ENCODE results near the gene EPB41. TPM values are rescaled to one million over a fixed set of nuclear protein-coding genes. Genes with fewer than 3 reads are reported as not detected.

The EPB41 gene
- total and polyA plus RNA-seq, 2 of the 8 experiments (the other 6 are each of a cell fraction or from before 2014, with no cell fraction given) = 36.7 to 109 TPM

GRCh38 chr1:29033829-29034466, 119.6 kb downstream of the EPB41 start:
- H4K8ac ChIP-seq (ENCODE audit: extremely low read depth, insufficient read depth, low read length) = no peak overlapping the region
- no peak overlapping the region for H3K9ac ChIP-seq (replicated peaks in 1 of 4; ENCODE audit: extremely low read depth in 1 of 4, low read depth in 3 of 4, low read length in 3 of 4)
- no peak overlapping the region for H2AK5ac ChIP-seq (ENCODE audit: low read depth, low read length)
- no peak overlapping the region for H3K4ac ChIP-seq (replicated peaks; ENCODE audit: insufficient read length, low read depth, low read length)
- H3K9me3 ChIP-seq (ENCODE audit: insufficient read depth in 2 of 2, low read depth in 1 of 2, low read length in 1 of 2) = no peaks in the 10 kb centered on the region
- H3K23me2 ChIP-seq (ENCODE audit: low read depth, low read length) = no peaks in the 10 kb centered on the region
- POLR2A ChIA-PET (ENCODE audit: partially characterized antibody) = interaction anchor here (1.5 to 2.5 kb wide), 2 partner anchors 10 to 150 kb away, joined by 3 to 8 read pairs; no protein-coding TSS in a partner anchor
- H3K56ac ChIP-seq (replicated peaks; ENCODE audit: insufficient read length, low read depth, low read length) = no peak overlapping the region
- FAIRE-seq (no peak), DNase-seq (ENCODE audit: low read depth in 1 of 2, low spot score in 2 of 2) (no peak)
- no peak overlapping the region for H3K4me2 ChIP-seq (ENCODE audit: insufficient read depth in 1 of 2, low read depth in 2 of 2, low read length in 2 of 2)
- no peak overlapping the region for H3K18ac ChIP-seq (ENCODE audit: extremely low read depth, low read length)
- H3K4me3 ChIP-seq (ENCODE audit: extremely low read depth in 1 of 4, insufficient read depth in 2 of 4, low read depth in 3 of 4, low read length in 4 of 4) = no peak overlapping the region
- no peaks in the 10 kb centered on the region for H3K79me2 ChIP-seq (ENCODE audit: control insufficient read depth in 1 of 2, insufficient read depth in 2 of 2, low read length in 2 of 2)
- H2BK20ac ChIP-seq (ENCODE audit: low read length) = no peak overlapping the region
- peaks cover 0 to 2% of the 10 kb centered on the region in 2 experiments for H4K20me1 ChIP-seq (replicated peaks in 1 of 2; ENCODE audit: control insufficient read depth in 1 of 2, insufficient read depth in 2 of 2, low read length in 2 of 2)
- H2BK15ac ChIP-seq (ENCODE audit: low read length) = no peak overlapping the region
- no peak overlapping the region for H3K23ac ChIP-seq (ENCODE audit: insufficient read length)
- H4K91ac ChIP-seq (replicated peaks; ENCODE audit: insufficient read length, low read length) = no peak overlapping the region
- H3K27ac ChIP-seq (ENCODE audit: low read depth, low read length) = no peak overlapping the region
- no peak overlapping the region for H2BK120ac ChIP-seq (replicated peaks; ENCODE audit: low read depth, low read length)
- no peak overlapping the region for H2AFZ ChIP-seq (ENCODE audit: low read length)
- no peak overlapping the region for H2BK12ac ChIP-seq (ENCODE audit: low read depth, low read length)
- peaks cover 0 to 12% (median 0%) of the 10 kb centered on the region in 4 experiments; a peak in 2 of 8 replicates for H3K36me3 ChIP-seq (ENCODE audit: control insufficient read depth in 2 of 4, insufficient read depth in 4 of 4, low read length in 3 of 4)
- no peaks in the 10 kb centered on the region; a peak in 1 of 7 replicates for H3K4me1 ChIP-seq (replicated peaks in 1 of 4; ENCODE audit: control insufficient read depth in 3 of 4, insufficient read depth in 4 of 4, low read length in 3 of 4)
- H3K79me1 ChIP-seq (ENCODE audit: low read depth, low read length) = no peaks in the 10 kb centered on the region
- TF ChIP-seq HDAC6 (IDR thresholded peaks at IDR 0.05; ENCODE audit: low read depth, low read length) = no peak
- no peak for TF ChIP-seq RFX5 (IDR thresholded peaks at IDR 0.05; ENCODE audit: borderline replicate concordance, low read depth, low read length)
- peak in 2 of 3 experiments; percentile 38 to 44; a peak in 2 of 4 replicates for TF ChIP-seq CTCF (IDR thresholded peaks at IDR 0.05; ENCODE audit: control extremely low read depth in 1 of 3, insufficient read depth in 1 of 3, low read depth in 1 of 3, low read length in 3 of 3)
- no peak for TF ChIP-seq EP300 (IDR thresholded peaks at IDR 0.05; ENCODE audit: borderline replicate concordance in 1 of 2, low read depth in 2 of 2, low read length in 2 of 2)
- peak; percentile 81 to 83 for TF ChIP-seq RAD21 (IDR thresholded peaks at IDR 0.05 in 1 of 2, conservative IDR thresholded peaks at IDR 0.05 in 1 of 2; ENCODE audit: low read depth in 2 of 2, low read length in 2 of 2)
- TF ChIP-seq SP1 (IDR thresholded peaks at IDR 0.05; ENCODE audit: low read depth, low read length) = no peak
- no peaks in the 10 kb centered on the region for H3K27me3 ChIP-seq (replicated peaks in 1 of 4; ENCODE audit: control insufficient read depth in 3 of 4, extremely low read depth in 1 of 4, insufficient read depth in 3 of 4, low read length in 3 of 4)
- no peak overlapping the region for H3K14ac ChIP-seq (ENCODE audit: insufficient read length)
- no peak overlapping the region for H4K5ac ChIP-seq (ENCODE audit: insufficient read length, low read depth, low read length)
- WGBS, 2 experiments (ENCODE audit: extremely low coverage in 1 of 2, insufficient coverage in 1 of 2, insufficient read length in 1 of 2, insufficient replicate concordance in 2 of 2, low coverage in 1 of 2, low lambda C conversion rate in 2 of 2, missing lambda C conversion rate in 1 of 2) = 92% methylated on average over 1 of the region's 1 CpG; no CpG with 5 or more reads in 1 of the 2 experiments
- no peak overlapping the region for H2BK5ac ChIP-seq (ENCODE audit: low read depth, low read length)
- CTCF ChIA-PET (ENCODE audit: partially characterized antibody) = interaction anchor here (0.6 to 10.8 kb wide), 21 partner anchors 10 to 197 kb away, joined by 3 to 207 read pairs (median 4); no protein-coding TSS in a partner anchor
